ENCODE data around the gene MCF2L2.

GRCh38 chr3:183215591-183216202, 212.7 kb downstream of the MCF2L2 start:
- TF ChIP-seq, protein P1, sequence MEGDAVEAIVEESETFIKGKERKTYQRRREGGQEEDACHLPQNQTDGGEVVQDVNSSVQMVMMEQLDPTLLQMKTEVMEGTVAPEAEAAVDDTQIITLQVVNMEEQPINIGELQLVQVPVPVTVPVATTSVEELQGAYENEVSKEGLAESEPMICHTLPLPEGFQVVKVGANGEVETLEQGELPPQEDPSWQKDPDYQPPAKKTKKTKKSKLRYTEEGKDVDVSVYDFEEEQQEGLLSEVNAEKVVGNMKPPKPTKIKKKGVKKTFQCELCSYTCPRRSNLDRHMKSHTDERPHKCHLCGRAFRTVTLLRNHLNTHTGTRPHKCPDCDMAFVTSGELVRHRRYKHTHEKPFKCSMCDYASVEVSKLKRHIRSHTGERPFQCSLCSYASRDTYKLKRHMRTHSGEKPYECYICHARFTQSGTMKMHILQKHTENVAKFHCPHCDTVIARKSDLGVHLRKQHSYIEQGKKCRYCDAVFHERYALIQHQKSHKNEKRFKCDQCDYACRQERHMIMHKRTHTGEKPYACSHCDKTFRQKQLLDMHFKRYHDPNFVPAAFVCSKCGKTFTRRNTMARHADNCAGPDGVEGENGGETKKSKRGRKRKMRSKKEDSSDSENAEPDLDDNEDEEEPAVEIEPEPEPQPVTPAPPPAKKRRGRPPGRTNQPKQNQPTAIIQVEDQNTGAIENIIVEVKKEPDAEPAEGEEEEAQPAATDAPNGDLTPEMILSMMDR (IDR thresholded peaks at IDR 0.05) = no peak
- TF ChIP-seq EP300 (IDR thresholded peaks at IDR 0.05) = no peak
- TF ChIP-seq POLR2A (IDR thresholded peaks at IDR 0.05) = no peak
